GM23248 (cell line): ENCODE results near the gene KLHL22. TPM values are rescaled to one million over a fixed set of nuclear protein-coding genes. Genes with fewer than 3 reads are reported as not detected.
"Not testable (repeated sequence)": the region's sequence is repeated elsewhere in the genome, so short reads cannot be mapped to it uniquely, and the experiment has no call there.

Source experiments
- DNase-seq: peaks from one replicate; pipeline ENCODE4 v3.0.0-alpha.2; 2015
- H2AFZ ChIP-seq: fragments of 200-600 bp; sonication (generic); 2 replicates; pipeline ENCODE4 v1.6.1; 2016; ENCODE audit warnings: antibody characterized with exemption
- H3F3A ChIP-seq: fragments of 200-600 bp; sonication (generic); 2 replicates; pipeline ENCODE4 v1.6.1; 2016; ENCODE audit warnings: mild to moderate bottlenecking, antibody characterized with exemption, mixed run types; ENCODE audit not compliant: insufficient read depth
- H3K27ac ChIP-seq: fragments of 200-600 bp; sonication (generic); 2 replicates; pipeline ENCODE4 v1.5.1; 2016; ENCODE audit warnings: mild to moderate bottlenecking
- H3K27me3 ChIP-seq: fragments of 200-600 bp; sonication (generic); replicated peaks from 2 replicates; pipeline ENCODE4 v1.6.1; 2016; ENCODE audit warnings: mild to moderate bottlenecking; ENCODE audit not compliant: insufficient read depth
- H3K36me3 ChIP-seq: fragments of 200-600 bp; sonication (generic); 2 replicates; pipeline ENCODE4 v1.6.1; 2016; ENCODE audit warnings: low read depth, mild to moderate bottlenecking
- H3K4me1 ChIP-seq: fragments of 200-600 bp; sonication (generic); 2 replicates; pipeline ENCODE4 v1.6.1; 2016; ENCODE audit warnings: mild to moderate bottlenecking; ENCODE audit not compliant: insufficient read depth
- H3K4me2 ChIP-seq: fragments of 200-600 bp; sonication (generic); one replicate; pipeline ENCODE4 v1.6.1; 2016; ENCODE audit warnings: mild to moderate bottlenecking; ENCODE audit not compliant: unreplicated experiment
- H3K4me3 ChIP-seq: fragments of 200-600 bp; sonication (generic); 2 replicates; pipeline ENCODE4 v1.5.1; 2016; ENCODE audit warnings: mild to moderate bottlenecking
- H3K79me2 ChIP-seq: fragments of 200-600 bp; sonication (generic); 2 replicates; pipeline ENCODE4 v1.6.1; 2016; ENCODE audit warnings: mild to moderate bottlenecking; ENCODE audit not compliant: insufficient read depth
- H3K9ac ChIP-seq: fragments of 200-600 bp; sonication (generic); 2 replicates; pipeline ENCODE4 v1.6.1; 2016; ENCODE audit warnings: mild to moderate bottlenecking
- H3K9me2 ChIP-seq: fragments of 200-600 bp; sonication (generic); 2 replicates; pipeline ENCODE4 v1.6.1; 2016; ENCODE audit warnings: mixed run types, mild to moderate bottlenecking, moderate library complexity; ENCODE audit not compliant: insufficient read depth
- H3K9me3 ChIP-seq: fragments of 200-600 bp; sonication (generic); one replicate; pipeline ENCODE4 v1.6.1; 2017; ENCODE audit warnings: low read depth
- H4K20me1 ChIP-seq: fragments of 200-600 bp; sonication (generic); 2 replicates; pipeline ENCODE4 v1.6.0; 2016; ENCODE audit not compliant: insufficient read depth
- EZH2 ChIP-seq: fragments of 200-600 bp; sonication (generic); IDR thresholded peaks from 2 replicates; pipeline ENCODE4 v1.6.1; 2018; ENCODE audit warnings: antibody characterized with exemption, mild to moderate bottlenecking; ENCODE audit not compliant: insufficient read depth, poor library complexity, severe bottlenecking
- EZH2phosphoT487 ChIP-seq: fragments of 200-600 bp; sonication (generic); IDR thresholded peaks from 2 replicates; pipeline ENCODE4 v1.6.1; 2018; ENCODE audit warnings: antibody characterized with exemption, moderate library complexity, mild to moderate bottlenecking, low read depth; ENCODE audit not compliant: insufficient read depth
- WGBS, 2 experiments: methylation state at CpG; one replicate each; pipeline ENCODE4 v1.1.6; 2015 to 2017; ENCODE audit warnings: low lambda C conversion rate in 2 of 2, low coverage in 1 of 2; ENCODE audit errors: missing lambda C conversion rate in 2 of 2; 5-methylcytosine and 5-hydroxymethylcytosine counted together
- in situ Hi-C: fragments of 300-500 bp; cut with MboI; formaldehyde crosslinking; loops from 2 replicates; pipeline ENCODE4 v1.15.0; 2020
- polyA plus RNA-seq: library from polyadenylated mRNA; unstranded; fragments of >200 nt; fragmentation: Nextera tagmentation; extraction: Ambion mirVana; gene quantifications from 2 replicates; pipeline ENCODE4 v1.2.1, GENCODE V29; 2016
- total RNA-seq: library from RNA; depleted of rRNA; stranded (reverse); fragments of >200 nt; shearing (Covaris generic); gene quantifications from 2 replicates; pipeline ENCODE4 v1.2.3, GENCODE V29; 2014

The KLHL22 gene
- total and polyA plus RNA-seq, 2 experiments from 2014 or later = 19.0 to 41.3 TPM

- no peaks in the 10 kb centered on the region for H3F3A ChIP-seq
- 89 to 90% methylated on average over 9 of the region's 9 CpGs for WGBS, 2 experiments
- H3K9ac ChIP-seq = no peak overlapping the region
- H2AFZ ChIP-seq = no peak overlapping the region
- no peaks in the 10 kb centered on the region for H4K20me1 ChIP-seq
- in situ Hi-C loops = no loop called here
- no peaks in the 10 kb centered on the region for H3K4me1 ChIP-seq
- no peak overlapping the region for H3K27ac ChIP-seq
- DNase-seq = no peak
- H3K79me2 ChIP-seq = peaks cover 8% of the 10 kb centered on the region
- TF ChIP-seq EZH2 = no peak
- TF ChIP-seq EZH2phosphoT487 = no peak
- H3K9me2 ChIP-seq = no peaks in the 10 kb centered on the region
- H3K27me3 ChIP-seq = no peaks in the 10 kb centered on the region
- 0 out of 2 replicates have a peak, but pooled peaks cover 11% of the 10 kb centered on the region for H3K36me3 ChIP-seq
- no peaks in the 10 kb centered on the region for H3K9me3 ChIP-seq
- no peak overlapping the region for H3K4me3 ChIP-seq
- no peak overlapping the region for H3K4me2 ChIP-seq
Observed at GRCh38 chr22:20471126-20471833, 24.3 kb downstream of the KLHL22 start.

DNA sequence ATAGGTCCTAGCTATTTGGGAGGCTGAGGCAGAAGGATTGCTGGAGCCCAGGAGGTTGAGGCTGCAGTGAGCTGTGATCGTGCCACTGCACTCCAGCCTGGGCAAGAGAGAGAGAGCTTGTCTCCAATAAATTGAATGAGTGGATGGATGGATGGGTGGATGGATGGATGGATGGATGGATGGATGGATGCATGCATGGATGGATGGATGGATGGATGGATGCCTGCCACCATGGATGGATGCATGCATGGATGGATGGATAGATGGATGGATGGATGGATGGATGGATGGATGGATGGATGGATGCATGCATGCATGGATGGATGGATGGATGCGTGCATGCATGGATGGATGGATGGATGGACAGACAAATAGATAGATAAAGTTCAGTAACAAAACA is 25.1 kb downstream of the KLHL22 start:
- 93 to 98% methylated on average over 2 of the region's 2 CpGs for WGBS, 2 experiments
- H2AFZ ChIP-seq, H3F3A ChIP-seq, H3K4me1 ChIP-seq, H3K9ac ChIP-seq, in situ Hi-C loops, H3K27ac ChIP-seq, H3K79me2 ChIP-seq, H3K4me3 ChIP-seq, H3K9me3 ChIP-seq, H3K4me2 ChIP-seq, H3K27me3 ChIP-seq, DNase-seq, H3K9me2 ChIP-seq, H4K20me1 ChIP-seq: not testable (repeated sequence)
- H3K36me3 ChIP-seq = 0 out of 2 replicates have a peak, but pooled peaks cover 11% of the 10 kb centered on the region

DNA sequence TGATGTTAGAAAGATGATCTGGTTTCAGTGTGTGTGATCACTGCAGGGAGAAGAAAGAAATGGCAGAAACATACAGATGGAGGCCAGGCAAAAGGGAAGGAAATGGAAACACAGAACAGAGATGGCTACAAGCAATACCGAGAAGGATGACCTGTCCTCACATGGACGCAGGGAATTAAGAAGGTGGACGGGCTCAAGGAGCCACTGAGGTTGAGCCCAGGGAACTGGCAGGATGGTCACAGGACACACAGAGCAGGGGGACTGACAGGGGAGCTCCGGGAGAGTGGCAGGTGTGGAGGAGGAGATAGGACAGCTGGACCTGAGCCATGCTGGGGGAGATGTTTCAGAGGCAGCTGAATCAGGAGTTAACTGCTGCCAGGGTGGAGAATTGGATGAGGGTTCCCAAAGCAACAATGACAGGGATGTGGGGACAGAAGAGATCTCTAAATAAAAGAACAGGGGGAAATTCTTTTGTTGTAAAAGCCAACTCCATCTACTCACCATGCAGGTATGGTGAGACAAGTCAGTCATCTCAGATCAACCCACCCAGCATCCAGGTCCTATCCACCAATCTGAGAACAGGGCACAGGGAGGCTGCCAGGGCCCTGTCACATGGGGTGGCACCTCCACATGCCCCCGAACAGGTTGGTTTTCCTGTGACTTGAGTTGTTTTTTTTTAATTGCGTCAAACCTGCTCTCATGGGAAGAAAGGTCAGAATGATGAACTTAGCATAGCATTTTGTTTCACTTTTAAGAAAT is 26.3 kb downstream of the KLHL22 start:
- no peaks in the 10 kb centered on the region for H3K4me1 ChIP-seq
- WGBS, 2 experiments = 88% methylated on average over 6 of the region's 6 CpGs

GRCh38 chr22:20466659-20467379 is 28.8 kb downstream of the KLHL22 start:
- H3K4me1 ChIP-seq = no peaks in the 10 kb centered on the region
- no peaks in the 10 kb centered on the region for H3K27me3 ChIP-seq
- H3K9me2 ChIP-seq = no peaks in the 10 kb centered on the region
- no peak overlapping the region for H3K4me2 ChIP-seq
- no peaks in the 10 kb centered on the region for H3K79me2 ChIP-seq
- 85 to 90% methylated on average over 3 of the region's 3 CpGs for WGBS, 2 experiments
- no peaks in the 10 kb centered on the region for H3K9me3 ChIP-seq
- DNase-seq = no peak
- no peaks in the 10 kb centered on the region for H4K20me1 ChIP-seq
- H2AFZ ChIP-seq = no peak overlapping the region
- no peak overlapping the region for H3K9ac ChIP-seq
- in situ Hi-C loops = no loop called here
- no peak overlapping the region for H3K4me3 ChIP-seq
- 0 out of 2 replicates have a peak, but pooled peaks cover 15% of the 10 kb centered on the region for H3K36me3 ChIP-seq
- TF ChIP-seq EZH2phosphoT487 = no peak
- TF ChIP-seq EZH2 = no peak
- no peaks in the 10 kb centered on the region for H3F3A ChIP-seq
- H3K27ac ChIP-seq = no peak overlapping the region

More for the DNA sequence above, 26.3 kb downstream of the KLHL22 start:
- 0 out of 2 replicates have a peak, but pooled peaks cover 11% of the 10 kb centered on the region for H3K36me3 ChIP-seq
- no peak overlapping the region for H3K4me3 ChIP-seq
- no peaks in the 10 kb centered on the region for H3K9me3 ChIP-seq
- no peaks in the 10 kb centered on the region for H4K20me1 ChIP-seq
- no peaks in the 10 kb centered on the region for H3F3A ChIP-seq
- no peak for DNase-seq
- no peak overlapping the region for H3K9ac ChIP-seq
- H2AFZ ChIP-seq = no peak overlapping the region
- H3K79me2 ChIP-seq = no peaks in the 10 kb centered on the region; the same call in 1 of the 2 replicates
- H3K27me3 ChIP-seq = no peaks in the 10 kb centered on the region
- no peak overlapping the region for H3K4me2 ChIP-seq
- no peaks in the 10 kb centered on the region for H3K9me2 ChIP-seq
- in situ Hi-C loops = no loop called here
- TF ChIP-seq EZH2 (no peak), EZH2phosphoT487 (no peak)
- H3K27ac ChIP-seq = no peak overlapping the region
